RCC 7860 (cell line): ENCODE measurements around the gene CNKSR3.

Experiments used
- DNase-seq: peaks from one replicate; pipeline ENCODE4 v3.0.0-alpha.2; 2015; ENCODE audit warnings: low spot score
- FAIRE-seq: peaks from 2 replicates; lab custom pipeline; 2012; peaks lifted over from hg19 to GRCh38; lab: Jason Lieb, UNC

CNKSR3 gene

GRCh38 chr6:154504102-154504501 lies 6.4 kb downstream of the CNKSR3 start:
- DNase-seq = no peak
- FAIRE-seq = no peak

GRCh38 chr6:154503658-154504057 lies 6.8 kb downstream of the CNKSR3 start:
- FAIRE-seq = no peak
- no peak for DNase-seq

DNA sequence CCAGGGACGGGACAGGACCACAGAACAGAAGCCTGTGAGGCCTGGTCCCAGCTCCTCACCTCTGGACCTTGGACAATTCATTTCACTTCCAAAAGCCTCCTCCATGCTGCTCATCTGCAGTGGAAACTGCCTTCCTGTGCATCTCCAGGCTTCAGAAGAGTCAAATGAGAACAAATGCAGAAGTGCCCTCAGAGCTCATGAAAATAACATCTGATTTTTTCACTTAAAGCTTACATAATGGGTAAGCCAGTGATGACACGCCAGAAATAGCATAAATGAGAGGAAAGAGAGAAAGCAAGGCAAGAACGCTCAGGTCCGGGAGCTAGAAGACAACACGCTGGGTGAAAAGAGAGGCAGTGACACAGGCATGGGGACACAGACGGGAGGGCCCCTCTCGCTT lies 7.9 kb downstream of the CNKSR3 start:
- FAIRE-seq = no peak
- DNase-seq = no peak

DNA sequence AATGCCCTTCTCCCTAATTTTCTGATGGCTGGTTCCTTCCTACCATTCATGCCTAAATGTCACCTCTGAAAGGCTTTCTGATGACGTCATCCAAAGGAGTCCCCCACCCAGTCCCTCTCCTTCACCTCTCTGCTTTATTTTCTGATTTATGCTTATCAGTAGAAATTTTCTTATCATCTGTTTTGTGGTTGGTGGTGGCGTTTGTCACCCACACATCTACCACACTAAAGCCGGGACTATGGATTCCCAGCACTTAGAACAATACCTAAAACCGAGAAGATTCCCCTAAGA lies 9.0 kb downstream of the CNKSR3 start:
- DNase-seq (no peak), FAIRE-seq (no peak)

GRCh38 chr6:154500769-154501577 lies 9.5 kb downstream of the CNKSR3 start:
- no peak for FAIRE-seq
- no peak for DNase-seq

DNA sequence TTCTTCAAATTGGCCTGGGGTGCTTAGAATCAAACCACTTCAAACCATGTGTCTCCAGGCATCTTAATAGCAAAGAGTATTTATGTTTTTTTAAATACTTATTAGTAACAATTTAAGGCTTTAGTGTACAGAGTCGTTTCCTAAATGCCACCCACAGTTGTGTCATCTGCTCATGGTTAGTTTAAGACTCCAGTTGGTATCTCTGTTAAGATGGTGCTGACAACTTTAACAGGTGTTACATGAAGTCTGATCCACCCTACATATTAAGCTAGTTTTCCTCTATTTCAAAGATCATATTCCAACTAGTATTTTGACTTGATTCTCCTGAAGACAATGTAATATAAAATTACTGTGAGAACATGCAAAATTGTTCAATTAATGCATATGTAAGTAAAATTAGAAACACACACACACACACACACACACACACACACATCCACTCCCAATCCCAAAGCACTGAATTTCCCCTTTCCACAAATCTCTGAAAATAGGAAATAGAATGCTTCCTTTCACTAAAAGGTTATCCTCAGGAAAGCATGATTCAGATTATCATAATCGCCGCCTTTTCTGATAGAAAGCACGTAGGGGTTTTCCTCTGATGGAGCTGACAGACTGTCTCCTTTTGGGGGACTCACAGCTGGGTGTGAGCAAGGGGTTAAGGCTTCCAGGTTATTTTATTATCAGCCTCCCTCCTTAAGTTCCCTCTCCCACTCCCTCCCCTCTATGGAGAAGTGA lies 10.5 kb downstream of the CNKSR3 start:
- FAIRE-seq (no peak), DNase-seq (no peak)

DNA sequence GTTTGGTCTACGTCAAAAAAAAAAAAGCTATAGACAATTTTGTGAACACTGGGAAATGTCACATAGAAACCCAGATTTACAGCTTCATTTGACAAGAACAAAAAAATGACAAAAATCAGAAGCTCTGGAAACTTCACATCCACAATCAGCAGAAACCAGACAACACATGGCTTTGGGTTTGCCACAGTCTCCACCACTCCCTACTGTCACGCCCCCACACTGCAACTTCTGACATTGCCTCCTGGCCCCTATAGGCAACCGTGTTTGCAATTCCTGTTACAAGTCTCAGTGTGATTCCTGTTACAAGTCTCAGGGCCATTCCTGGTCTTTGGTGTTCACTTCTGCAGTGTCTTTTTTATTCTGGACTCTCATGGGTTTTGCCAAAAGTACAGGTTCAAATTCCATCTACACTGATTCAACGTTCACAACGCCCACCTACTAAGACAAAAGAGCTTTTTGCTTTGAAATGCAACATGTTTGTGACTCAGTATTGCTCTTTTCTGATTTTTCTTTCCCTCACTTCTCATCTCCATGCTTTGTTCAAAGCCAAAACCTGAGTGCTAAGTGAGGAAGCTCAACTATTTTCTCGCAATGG lies 12.0 kb downstream of the CNKSR3 start:
- no peak for FAIRE-seq
- no peak for DNase-seq

DNA sequence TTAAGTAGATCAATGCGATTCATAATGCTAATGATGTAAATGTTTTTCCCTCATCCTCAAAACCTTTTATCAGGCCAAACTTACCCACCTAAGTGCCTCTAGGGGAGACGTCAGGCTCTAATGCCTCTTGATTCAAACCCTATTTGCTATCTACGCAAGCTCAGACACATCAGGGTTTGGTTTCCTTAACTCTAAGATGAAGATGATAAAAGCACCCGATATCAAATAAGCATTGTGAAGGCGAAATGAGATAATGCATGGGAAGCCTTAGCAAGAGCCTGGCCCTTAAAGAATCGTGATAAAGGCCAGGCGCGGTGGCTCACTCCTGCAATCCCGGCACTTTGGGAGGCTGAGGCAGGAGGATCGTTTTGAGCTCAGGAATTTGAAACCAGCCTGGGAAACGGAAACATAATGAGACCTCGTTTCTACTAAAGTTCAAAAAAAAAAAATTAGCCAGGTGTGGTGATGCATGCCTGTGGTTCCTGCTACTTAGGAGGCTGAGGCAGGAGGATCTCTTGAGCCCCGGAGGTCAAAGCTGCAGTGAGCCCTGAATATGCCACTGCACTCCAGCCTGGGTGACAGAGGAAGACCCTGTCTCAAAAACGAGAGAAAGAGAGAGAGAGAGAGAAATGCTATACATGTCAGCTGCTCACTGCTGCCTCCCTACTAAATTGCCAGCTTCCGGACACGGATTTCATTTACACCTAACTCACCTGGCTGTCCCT lies 13.5 kb downstream of the CNKSR3 start:
- no peak for FAIRE-seq
- no peak for DNase-seq

DNA sequence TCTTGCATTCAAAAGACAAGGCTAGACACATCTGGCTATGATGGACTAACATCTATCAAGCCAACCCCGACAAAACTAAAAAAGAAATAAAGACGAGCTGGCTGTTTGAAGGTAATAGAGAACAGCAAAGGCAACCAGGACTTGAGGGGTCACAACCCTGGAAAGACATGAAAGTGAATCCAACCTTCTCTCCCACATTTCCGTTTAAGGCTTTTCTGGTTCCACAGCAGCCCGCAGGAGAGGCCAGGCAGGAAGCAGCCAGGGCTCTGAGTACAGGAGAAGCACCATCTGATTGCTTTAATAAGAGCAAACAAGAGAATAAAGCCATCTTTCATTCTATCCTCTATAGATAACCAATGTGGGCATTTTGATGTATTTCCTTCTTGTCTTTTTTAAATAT lies 14.3 kb downstream of the CNKSR3 start:
- DNase-seq (no peak), FAIRE-seq (no peak)

DNA sequence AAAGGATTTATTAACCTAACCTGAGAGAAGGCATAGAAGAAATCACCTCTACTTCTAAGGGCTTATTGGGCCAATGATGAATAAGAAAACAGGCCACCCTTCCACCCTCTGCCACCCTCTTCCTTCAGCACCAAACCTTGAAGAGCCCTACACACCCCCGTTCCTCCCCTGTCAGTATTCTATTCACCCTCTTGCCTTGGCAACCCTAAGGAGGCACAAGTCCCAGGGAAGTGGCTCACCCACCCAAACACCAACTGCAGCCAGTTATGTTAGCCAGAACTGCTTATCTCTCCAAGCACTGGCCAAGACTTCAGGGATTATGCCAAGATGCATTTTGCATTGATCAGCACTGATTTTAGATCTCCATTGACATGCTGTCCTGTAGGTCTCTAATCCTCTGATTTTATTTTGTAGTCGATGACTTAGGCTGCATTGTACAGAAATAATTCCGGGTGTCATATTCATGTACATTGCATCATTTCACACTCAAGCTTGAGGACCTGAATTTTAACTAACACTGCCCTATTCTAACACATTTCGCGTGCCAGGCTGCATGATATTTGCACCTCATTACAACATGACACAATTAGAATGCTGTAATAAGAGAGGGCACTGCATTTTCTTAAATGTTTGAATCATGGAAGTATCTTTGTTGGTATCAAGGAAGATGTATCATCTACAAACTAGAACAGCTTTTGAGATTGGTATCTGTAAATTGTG lies 15.7 kb downstream of the CNKSR3 start:
- FAIRE-seq (no peak), DNase-seq (no peak)

GRCh38 chr6:154491567-154492470 lies 18.7 kb downstream of the CNKSR3 start:
- no peak for FAIRE-seq
- no peak for DNase-seq

DNA sequence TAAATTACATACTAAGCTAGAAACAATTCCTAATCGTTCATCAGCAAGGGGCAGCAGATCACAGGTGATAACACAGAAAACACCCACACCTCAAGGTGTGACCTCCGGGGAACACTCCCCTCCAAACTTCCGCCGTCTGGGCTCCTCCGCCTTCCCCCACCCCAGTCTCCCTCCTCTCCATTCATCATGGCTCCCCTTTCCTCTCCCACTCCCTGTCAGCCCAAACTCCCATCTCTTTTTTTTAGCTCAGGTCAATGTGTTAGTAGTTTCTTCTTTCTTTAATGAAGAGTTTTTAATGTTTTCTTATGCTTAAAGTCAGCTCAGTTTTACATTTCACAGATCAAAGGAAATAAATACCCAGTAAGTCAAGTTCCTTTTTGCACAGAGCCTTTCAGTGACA lies 20.7 kb downstream of the CNKSR3 start:
- FAIRE-seq (no peak), DNase-seq (no peak)

GRCh38 chr6:154488802-154489437 lies 21.6 kb downstream of the CNKSR3 start:
- DNase-seq (peak; percentile 81), FAIRE-seq (peak; percentile 91)

DNA sequence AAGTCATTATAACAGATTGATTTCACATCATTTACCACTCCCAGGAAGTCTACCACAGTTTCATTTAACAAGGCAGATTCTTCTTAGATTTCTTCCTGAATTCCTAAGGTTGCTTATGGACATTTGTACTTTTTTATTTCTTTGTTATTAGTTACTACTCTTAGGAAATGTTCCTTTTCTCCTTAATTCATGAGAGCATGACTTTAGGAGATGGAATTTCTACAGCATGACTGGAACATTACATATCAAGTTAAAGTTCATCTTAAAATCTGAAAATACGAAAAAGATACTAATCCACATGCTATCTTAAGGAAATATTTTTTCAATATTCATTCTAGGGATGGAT lies 22.3 kb downstream of the CNKSR3 start:
- peak; percentile 5 for DNase-seq
- no peak for FAIRE-seq

DNA sequence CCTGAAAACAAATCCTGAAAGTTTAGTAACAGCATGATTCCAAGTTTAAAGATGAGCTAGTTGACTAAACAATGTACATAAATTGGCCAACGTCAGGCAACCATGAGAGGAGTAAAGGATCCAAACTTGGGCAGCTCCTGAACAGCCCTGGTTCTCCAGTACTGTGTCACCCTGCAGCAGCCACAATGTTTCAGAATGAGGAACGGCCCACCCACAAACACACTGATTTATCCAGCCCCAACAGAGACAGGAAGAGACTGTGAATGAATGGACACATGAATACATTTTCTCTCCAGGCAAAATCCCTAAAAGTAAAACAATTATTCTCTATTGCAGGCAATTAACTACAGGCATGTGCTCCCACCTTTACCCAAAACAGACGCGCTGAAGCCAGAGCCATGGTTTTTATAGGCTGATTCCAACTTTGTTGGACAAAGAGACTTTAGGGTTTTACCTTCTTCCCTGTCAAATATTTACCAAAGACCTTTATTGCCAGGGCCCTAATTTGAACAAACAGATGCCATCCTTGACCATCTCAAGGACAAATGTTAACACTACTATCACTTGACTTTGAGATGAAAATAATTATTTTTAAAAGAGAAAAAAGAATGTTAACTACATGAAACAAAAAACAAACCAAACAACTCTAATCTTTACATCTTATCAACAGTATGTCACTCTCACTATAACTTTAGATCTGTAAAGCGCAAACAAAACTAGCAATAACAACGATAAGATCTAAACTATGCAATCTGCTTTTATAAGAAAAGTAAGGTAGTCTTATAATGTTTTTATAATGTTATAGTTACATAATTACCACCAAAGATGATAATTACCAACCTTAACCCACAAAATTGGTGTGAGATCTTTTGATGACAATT lies 22.9 kb downstream of the CNKSR3 start:
- FAIRE-seq = peak; percentile 63
- DNase-seq = peak; percentile 27

DNA sequence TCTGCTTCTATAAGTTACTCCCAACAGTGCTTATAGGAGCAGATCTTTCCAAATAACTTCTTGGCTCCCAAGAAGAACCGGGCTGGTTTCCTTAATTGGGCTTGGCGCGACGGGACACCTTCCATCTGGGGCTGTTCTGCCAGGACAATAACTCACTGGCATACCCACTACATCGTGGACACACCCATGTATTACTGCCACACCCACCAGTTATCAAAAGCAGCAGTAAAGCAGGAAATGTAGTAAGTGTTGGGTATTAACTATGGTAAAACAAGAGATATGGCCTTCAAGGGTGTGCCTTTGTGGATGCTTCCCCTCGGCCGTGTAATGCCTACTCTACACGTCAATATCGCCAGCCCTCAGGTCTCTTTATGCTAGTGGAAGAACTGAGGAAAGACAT lies 24.7 kb downstream of the CNKSR3 start:
- no peak for DNase-seq
- FAIRE-seq = no peak

DNA sequence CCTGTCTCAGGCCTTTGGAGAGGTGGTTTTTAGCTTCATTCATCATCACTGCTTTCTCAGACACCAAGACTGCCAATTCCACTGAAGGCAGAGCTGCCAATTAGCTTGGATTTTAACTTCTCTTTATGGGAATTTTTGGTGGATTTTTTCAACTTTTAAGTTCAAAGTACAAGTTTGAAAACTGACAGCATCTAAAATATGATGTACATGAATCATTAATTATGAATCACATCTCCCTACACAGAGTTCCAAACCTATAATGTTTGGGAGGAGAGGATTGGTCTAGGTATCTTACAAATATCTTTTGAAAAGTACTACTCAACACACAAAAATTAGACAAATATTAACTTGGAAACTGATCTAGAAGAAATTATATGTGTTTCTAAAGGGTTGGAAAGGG lies 25.5 kb downstream of the CNKSR3 start:
- FAIRE-seq (peak; percentile 70), DNase-seq (peak; percentile 16)

GRCh38 chr6:154482858-154483257 lies 27.6 kb downstream of the CNKSR3 start:
- DNase-seq (no peak), FAIRE-seq (no peak)
